Measurements from ENCODE around the gene GLRX3. TPM values are rescaled to one million over a fixed set of nuclear protein-coding genes. Genes with fewer than 3 reads are reported as not detected.

The GLRX3 gene
- total RNA-seq, 1 experiment from 2014 or later, result 98.1 TPM

GRCh38 chr10:130192276-130192848 is 56.2 kb downstream of the GLRX3 start:
- ChIA-PET POLR2A (ENCODE audit: unreplicated experiment) (no interaction called here), CTCF (interaction anchor here (0.6 kb wide), 1 partner anchor 16 kb away, joined by 3 read pairs; no protein-coding TSS in a partner anchor)
- Histone ChIP-seq H3K4me2 (ENCODE audit: low read length) (no peak overlapping the region), H3K4me3 (ENCODE audit: low read length) (no peak overlapping the region), H3K36me3 (ENCODE audit: low read depth, low read length) (no peaks in the 10 kb centered on the region), H2AFZ (ENCODE audit: low read length) (no peak overlapping the region), H3K4me1 (ENCODE audit: insufficient read depth, low read length) (no peaks in the 10 kb centered on the region), H4K20me1 (ENCODE audit: low read length) (no peaks in the 10 kb centered on the region), H3K9ac (ENCODE audit: low read length) (no peak overlapping the region), H3K9me2 (replicated peaks; ENCODE audit: low read length) (no peaks in the 10 kb centered on the region), H3K9me3 (ENCODE audit: low read length) (no peaks in the 10 kb centered on the region), H3K27ac (ENCODE audit: low read length) (no peak overlapping the region), H3K27me3 (ENCODE audit: low read length) (no peaks in the 10 kb centered on the region), H3F3A (ENCODE audit: low read length, unreplicated experiment) (no peaks in the 10 kb centered on the region), H3K79me2 (ENCODE audit: low read length) (no peaks in the 10 kb centered on the region)
- ATAC-seq (no peak), DNase-seq (no peak)
- TF ChIP-seq EZH2phosphoT487 (IDR thresholded peaks at IDR 0.05; ENCODE audit: borderline replicate concordance, low read length), result no peak
- BruUV-seq (replicated peaks), result no TSS peak
- intact Hi-C loops (cut with micrococcal nuclease), result loop anchor here (5.0 to 10.0 kb wide), 2 partner anchors 1592 to 1685 kb away; no protein-coding TSS in a partner anchor

GRCh38 chr10:130193033-130193432 is 56.8 kb downstream of the GLRX3 start:
- H3K4me1 ChIP-seq (ENCODE audit: insufficient read depth, low read length), result no peaks in the 10 kb centered on the region
- no peaks in the 10 kb centered on the region for H3K79me2 ChIP-seq (ENCODE audit: low read length)
- DNase-seq (no peak), ATAC-seq (no peak)
- CTCF ChIA-PET, result interaction anchor here (0.6 kb wide), 1 partner anchor 16 kb away, joined by 3 read pairs; no protein-coding TSS in a partner anchor
- H3K36me3 ChIP-seq (ENCODE audit: low read depth, low read length), result no peaks in the 10 kb centered on the region
- no peak overlapping the region for H3K4me2 ChIP-seq (ENCODE audit: low read length)
- H3K4me3 ChIP-seq (ENCODE audit: low read length), result no peak overlapping the region
- no peak overlapping the region for H3K9ac ChIP-seq (ENCODE audit: low read length)
- BruUV-seq (replicated peaks), result no TSS peak
- no peaks in the 10 kb centered on the region for H3K9me2 ChIP-seq (replicated peaks; ENCODE audit: low read length)
- no peaks in the 10 kb centered on the region for H4K20me1 ChIP-seq (ENCODE audit: low read length)
- no peaks in the 10 kb centered on the region for H3F3A ChIP-seq (ENCODE audit: low read length, unreplicated experiment)
- no peak for TF ChIP-seq CTCF (conservative IDR thresholded peaks at IDR 0.05; ENCODE audit: low read depth, low read length)
- TF ChIP-seq EZH2phosphoT487 (IDR thresholded peaks at IDR 0.05; ENCODE audit: borderline replicate concordance, low read length), result no peak
- TF ChIP-seq EZH2 (IDR thresholded peaks at IDR 0.05; ENCODE audit: low read length, unreplicated experiment), result no peak
- no peak overlapping the region for H2AFZ ChIP-seq (ENCODE audit: low read length)
- POLR2A ChIA-PET (ENCODE audit: unreplicated experiment), result no interaction called here
- H3K27ac ChIP-seq (ENCODE audit: low read length), result no peak overlapping the region
- no peaks in the 10 kb centered on the region for H3K27me3 ChIP-seq (ENCODE audit: low read length)
- intact Hi-C loops (cut with micrococcal nuclease), result loop anchor here (5.0 to 10.0 kb wide), 2 partner anchors 1592 to 1684 kb away; no protein-coding TSS in a partner anchor
- no peaks in the 10 kb centered on the region for H3K9me3 ChIP-seq (ENCODE audit: low read length)

- H3K9me3 ChIP-seq (ENCODE audit: low read length), result no peaks in the 10 kb centered on the region
- POLR2A ChIA-PET (ENCODE audit: unreplicated experiment), result no interaction called here
- H3F3A ChIP-seq (ENCODE audit: low read length, unreplicated experiment), result no peaks in the 10 kb centered on the region
- H3K27me3 ChIP-seq (ENCODE audit: low read length), result no peaks in the 10 kb centered on the region
- H3K79me2 ChIP-seq (ENCODE audit: low read length), result no peaks in the 10 kb centered on the region
- CTCF ChIA-PET, result no interaction called here
- no peaks in the 10 kb centered on the region for H3K36me3 ChIP-seq (ENCODE audit: low read depth, low read length)
- H4K20me1 ChIP-seq (ENCODE audit: low read length), result no peaks in the 10 kb centered on the region
- ATAC-seq (no peak), DNase-seq (no peak)
- no peak overlapping the region for H3K4me2 ChIP-seq (ENCODE audit: low read length)
- intact Hi-C loops (cut with micrococcal nuclease), result loop anchor here (5.0 to 10.0 kb wide), 2 partner anchors 1591 to 1684 kb away; no protein-coding TSS in a partner anchor
- H3K9me2 ChIP-seq (replicated peaks; ENCODE audit: low read length), result no peaks in the 10 kb centered on the region
- no TSS peak for BruUV-seq (replicated peaks)
- no peak overlapping the region for H3K4me3 ChIP-seq (ENCODE audit: low read length)
- H2AFZ ChIP-seq (ENCODE audit: low read length), result no peak overlapping the region
- no peak for TF ChIP-seq EZH2phosphoT487 (IDR thresholded peaks at IDR 0.05; ENCODE audit: borderline replicate concordance, low read length)
- TF ChIP-seq CTCF (conservative IDR thresholded peaks at IDR 0.05; ENCODE audit: low read depth, low read length), result no peak
- TF ChIP-seq EZH2 (IDR thresholded peaks at IDR 0.05; ENCODE audit: low read length, unreplicated experiment), result no peak
- H3K9ac ChIP-seq (ENCODE audit: low read length), result no peak overlapping the region
- H3K27ac ChIP-seq (ENCODE audit: low read length), result no peak overlapping the region
- H3K4me1 ChIP-seq (ENCODE audit: insufficient read depth, low read length), result no peaks in the 10 kb centered on the region
Observed at GRCh38 chr10:130193493-130194193, 57.5 kb downstream of the GLRX3 start.

All from PC-3 (cell line).